A549 (cell line): ENCODE data around the gene DTHD1. TPM values are rescaled to one million over a fixed set of nuclear protein-coding genes. Genes with fewer than 3 reads are reported as not detected.

Experiments used
- ATAC-seq, 2 experiments: fragments of 200-7000 bp in 1 of 2; fragments of >200 bp in 1 of 2; cut with Nextera tagmentation in 1 of 2; cut with Tn5 transposase in 1 of 2; 3 replicates each; pipeline versions ENCODE4 v1.8.0 to v1.9.1; 2018 to 2020; ENCODE audit warnings: mild to moderate bottlenecking in 1 of 2, moderate library complexity in 1 of 2
- CTCF ChIA-PET: fragments of 300-600 bp; sonication (Branson Sonifier 250); formaldehyde crosslinking; extraction: SDS; loops from one replicate; lab custom pipeline; 2021; ENCODE audit warnings: antibody characterized with exemption, inconsistent platforms; lab: Yijun Ruan, JAX
- POLR2A ChIA-PET: fragments of 350-600 bp; formaldehyde crosslinking; extraction: SDS; loops from one replicate; lab custom pipeline; 2021; ENCODE audit warnings: antibody characterized with exemption, inconsistent platforms; lab: Yijun Ruan, JAX
- DNase-seq, 2 experiments: peaks; one replicate each; pipeline versions ENCODE4 v3.0.0 to v3.0.0-alpha.2; 2011 to 2016; ENCODE audit warnings: low read depth in 1 of 2, low spot score in 1 of 2
- FAIRE-seq: peaks from 2 replicates; lab custom pipeline; 2011; peaks lifted over from hg19 to GRCh38; lab: Jason Lieb, UNC
- H3K27ac ChIP-seq, 2 experiments: fragments of >200 bp; sonication (Bioruptor Twin); formaldehyde crosslinking; 3 replicates each; pipeline ENCODE4 v1.5.1; 2016 to 2017
- H3K4me1 ChIP-seq: fragments of >200 bp; sonication (Bioruptor Twin); formaldehyde crosslinking; 3 replicates; pipeline ENCODE4 v1.6.1; 2016
- H3K4me2 ChIP-seq: fragments of >200 bp; sonication (Bioruptor Twin); formaldehyde crosslinking; 3 replicates; pipeline ENCODE4 v1.6.1; 2016
- H3K4me3 ChIP-seq: fragments of >200 bp; sonication (Bioruptor Twin); formaldehyde crosslinking; 3 replicates; pipeline ENCODE4 v1.5.1; 2016
- H3K9me3 ChIP-seq: fragments of >200 bp; sonication (Bioruptor Twin); formaldehyde crosslinking; 3 replicates; pipeline ENCODE4 v1.6.1; 2016
- BHLHE40 ChIP-seq: IDR thresholded peaks from 2 replicates; pipeline ENCODE4 v1.6.1; 2012; ENCODE audit warnings: low read depth, low read length, inconsistent platforms
- EHMT2 ChIP-seq: fragments of 200-600 bp; sonication (generic); IDR thresholded peaks from 2 replicates; pipeline ENCODE4 v1.6.1; 2016; ENCODE audit warnings: antibody characterized with exemption, low read depth, mild to moderate bottlenecking, moderate library complexity
- EP300 ChIP-seq, 2 experiments: fragments of >200 bp; sonication (Bioruptor Twin); formaldehyde crosslinking; IDR thresholded peaks; 2 replicates in 1 of 2; 3 replicates in 1 of 2; pipeline ENCODE4 v1.6.1; 2016 to 2017
- JUNB ChIP-seq: fragments of >200 bp; sonication (Bioruptor Twin); formaldehyde crosslinking; IDR thresholded peaks from 2 replicates; pipeline ENCODE4 v1.6.1; 2016
- KDM1A ChIP-seq: fragments of 200-600 bp; sonication (generic); IDR thresholded peaks from 2 replicates; pipeline ENCODE4 v1.6.1; 2016; ENCODE audit warnings: low read depth, mild to moderate bottlenecking
- NFE2L2 ChIP-seq: fragments of 150-350 bp; conservative IDR thresholded peaks from 2 replicates; pipeline ENCODE4 v1.6.1; 2014; ENCODE audit warnings: low read length
- REST ChIP-seq: fragments of 200-600 bp; sonication (generic); IDR thresholded peaks from 2 replicates; pipeline ENCODE4 v1.6.1; 2016; ENCODE audit warnings: antibody characterized with exemption, mild to moderate bottlenecking, moderate library complexity
- ZFP36 ChIP-seq: fragments of 450-650 bp; IDR thresholded peaks from 2 replicates; pipeline ENCODE4 v1.6.1; 2014; ENCODE audit warnings: borderline replicate concordance; ENCODE audit not compliant: partially characterized antibody
- ZNF302 ChIP-seq: fragments of 250-450 bp; sonication (Bioruptor Pico); IDR thresholded peaks from 2 replicates; pipeline ENCODE4 v1.9.0; 2021; ENCODE audit warnings: inconsistent platforms, mild to moderate bottlenecking, moderate library complexity
- WGBS: methylation state at CpG from one replicate; pipeline ENCODE4 v1.1.6; 2017; ENCODE audit errors: missing lambda C conversion rate; 5-methylcytosine and 5-hydroxymethylcytosine counted together
- polyA plus RNA-seq, 4 experiments: library from polyadenylated mRNA; depleted of rRNA in 3 of 4; stranded (reverse); fragments of >200 nt; fragmentation: RNase III in 1 of 4; extraction: RNeasy Plus Mini Kit Qiagen cat#74134 plus additional on column Dnase treatment in 1 of 4; gene quantifications; 2 replicates in 3 of 4; 3 replicates in 1 of 4; pipeline ENCODE4 v1.2.3, GENCODE V29; 2011 to 2017

The DTHD1 gene
- polyA plus RNA-seq, 2 of the 4 experiments (the other 2 are of a cell fraction): not detected

DNA sequence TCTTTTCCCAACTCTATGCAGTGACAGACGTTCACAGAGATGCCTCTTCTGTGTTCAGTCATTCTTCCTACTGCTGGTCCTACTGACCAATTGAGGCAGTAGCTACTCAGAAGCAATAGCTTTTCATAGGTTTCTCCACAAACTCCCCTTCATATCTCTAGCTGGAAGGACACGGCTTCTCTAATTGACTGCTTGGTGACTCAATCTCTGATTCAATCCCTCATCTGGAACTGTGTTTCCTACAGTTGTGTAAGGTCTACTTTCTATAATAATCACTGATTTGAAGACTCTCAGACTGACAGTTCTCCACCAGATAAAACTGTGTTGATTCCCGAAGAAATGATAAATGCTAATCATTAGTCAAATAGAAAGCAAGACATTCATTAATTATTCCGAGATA, 111.5 kb downstream of the DTHD1 start:
- CTCF ChIA-PET: no interaction called here
- H3K9me3 ChIP-seq: no peaks in the 10 kb centered on the region
- no peak overlapping the region for H3K27ac ChIP-seq
- no peak overlapping the region for H3K4me2 ChIP-seq
- H3K4me1 ChIP-seq: no peaks in the 10 kb centered on the region
- POLR2A ChIA-PET: interaction anchor here (0.6 kb wide), 1 partner anchor 333 kb away, joined by 4 read pairs; no protein-coding TSS in a partner anchor
- WGBS: 8% methylated on average over 4 of the region's 4 CpGs
- H3K4me3 ChIP-seq: no peak overlapping the region
- FAIRE-seq: no peak
- no peak for ATAC-seq
- DNase-seq: no peak
- TF ChIP-seq EP300 (IDR thresholded peaks at IDR 0.05) (no peak), BHLHE40 (no peak), EHMT2 (no peak), ZFP36 (no peak), JUNB (no peak), NFE2L2 (no peak), KDM1A (no peak), ZNF302 (CRISPR knock-in tag) (no peak), REST (no peak)

Other genes starting within 250 kb of the DTHD1 start
- gene ARAP2, start 37.1 kb upstream of the DTHD1 start, polyA plus RNA-seq (2011; rRNA removed): 0.57 and 0.75 TPM in 2 replicates
- 0.22 to 0.34 TPM (median 0.31 TPM) in 3 replicates for gene ARAP2, start 37.1 kb upstream of the DTHD1 start, polyA plus RNA-seq (2017; fragmentation: RNase III; extraction: RNeasy Plus Mini Kit Qiagen cat#74134 plus additional on column Dnase treatment)